ENCODE data around the gene KRTAP4-8.

DNA sequence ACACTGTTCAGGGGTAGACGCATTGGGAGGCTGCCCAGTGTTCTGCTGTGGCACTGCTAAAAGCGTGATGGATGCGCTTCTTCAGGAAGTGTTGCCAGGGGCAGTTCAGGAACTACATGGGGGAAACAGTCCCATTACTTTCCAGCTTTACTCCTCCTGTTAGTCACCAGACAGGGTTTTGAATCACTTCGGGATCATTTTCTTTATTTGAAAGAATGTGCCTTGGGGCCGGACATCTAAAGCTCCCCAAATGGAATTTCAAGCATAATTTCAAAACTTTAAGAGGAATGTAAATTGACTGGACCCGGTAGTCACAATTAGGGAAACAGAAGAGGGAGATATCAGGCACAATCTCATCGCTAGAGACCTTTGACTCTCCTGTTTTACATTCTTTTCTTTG lies 49.5 kb downstream of the KRTAP4-8 start:
- TF ChIP-seq POLR2AphosphoS5 (IDR thresholded peaks at IDR 0.05; ENCODE audit: borderline replicate concordance, low read depth, low read length) (no peak), EZH2 (IDR thresholded peaks at IDR 0.05) (no peak), FOXP2 (optimal IDR thresholded peaks at IDR 0.05; ENCODE audit: control extremely low read depth, extremely low read length, insufficient read depth) (no peak)

All from SK-N-MC (cell line).